Prostate gland (tissue), 2 donors: ENCODE results near the gene TRIM27. TPM values are rescaled to one million over a fixed set of nuclear protein-coding genes. Genes with fewer than 3 reads are reported as not detected.
"Not testable (repeated sequence)": the region's sequence is repeated elsewhere in the genome, so short reads cannot be mapped to it uniquely, and the experiment has no call there.

ENCODE experiments used
- DNase-seq: peaks from one replicate; pipeline ENCODE4 v3.0.0-alpha.2; 2019; ENCODE audit warnings: low spot score
- H3K27ac ChIP-seq, 2 donors: fragments of 200-600 bp; sonication (generic); 2 replicates each; pipeline ENCODE4 v1.5.1; 2017 to 2019
- H3K27me3 ChIP-seq: fragments of 200-600 bp; sonication (generic); replicated peaks from 2 replicates; pipeline ENCODE4 v1.5.1; 2019; ENCODE audit not compliant: insufficient read depth
- H3K36me3 ChIP-seq, 2 donors: fragments of 200-600 bp; sonication (generic); 1 replicate in 1 of 2; 2 replicates in 1 of 2; pipeline versions ENCODE4 v1.5.1 to v1.8.1; 2017 to 2019
- H3K4me1 ChIP-seq: fragments of 200-600 bp; sonication (generic); replicated peaks from 2 replicates; pipeline ENCODE4 v1.5.1; 2019
- H3K4me3 ChIP-seq, 2 donors: fragments of 200-600 bp; sonication (generic); 2 replicates each; pipeline ENCODE4 v1.5.1; 2017 to 2019
- H3K9me3 ChIP-seq: fragments of 200-600 bp; sonication (generic); 2 replicates; pipeline ENCODE4 v1.5.1; 2017
- POLR2A ChIP-seq: fragments of 450-650 bp; IDR thresholded peaks from one replicate; pipeline ENCODE4 v1.6.1; 2016; ENCODE audit warnings: antibody characterized with exemption, mild to moderate bottlenecking
- POLR2AphosphoS5 ChIP-seq: sonication (generic); formaldehyde crosslinking; IDR thresholded peaks from one replicate; pipeline ENCODE4 v1.6.1; 2017; ENCODE audit warnings: antibody characterized with exemption
- WGBS: methylation state at CpG from one replicate; pipeline ENCODE4 v1.1.5; 2018; 5-methylcytosine and 5-hydroxymethylcytosine counted together
- intact Hi-C: fragments of 100-400 bp; cut with DNase I; formaldehyde crosslinking; loops from one replicate; pipeline ENCODE4 v1.14.2; 2022
- small RNA-seq, 2 donors: library from RNA; depleted of rRNA; stranded (forward); fragments of <200 nt; gene quantifications; one replicate each; pipeline ENCODE3, GENCODE V24; 2016
- total RNA-seq, 2 donors: library from RNA; depleted of rRNA; stranded (reverse); fragments of >200 nt; gene quantifications; one replicate each; pipeline ENCODE4 v1.1.0, GENCODE V29; 2016
- TF ChIP-seq, protein P1 (sequence below), 4 experiments: fragments of 200-600 bp in 2 of 4; fragments of 450-650 bp in 2 of 4; sonication (generic) in 2 of 4; IDR thresholded peaks; 1 replicate in 3 of 4; 2 replicates in 1 of 4; pipeline ENCODE4 v1.5.1; 2016 to 2019; ENCODE audit warnings: antibody characterized with exemption in 4 of 4, mild to moderate bottlenecking in 2 of 4, moderate library complexity in 2 of 4

Gene TRIM27
- total RNA-seq, 2 donors from 2014 or later = 79.2 to 85.7 TPM

GRCh38 chr6:28856620-28857005 lies 67.2 kb downstream of the TRIM27 start:
- intact Hi-C loops = no loop called here
- no peaks in the 10 kb centered on the region for H3K27me3 ChIP-seq
- H3K36me3 ChIP-seq = no peaks in the 10 kb centered on the region
- no peak for DNase-seq
- H3K9me3 ChIP-seq = no peaks in the 10 kb centered on the region
- WGBS = 68% methylated on average over 1 of the region's 1 CpG
- H3K4me1 ChIP-seq = no peaks in the 10 kb centered on the region
- TF ChIP-seq POLR2A (no peak), POLR2AphosphoS5 (no peak)
- TF ChIP-seq, protein P1, sequence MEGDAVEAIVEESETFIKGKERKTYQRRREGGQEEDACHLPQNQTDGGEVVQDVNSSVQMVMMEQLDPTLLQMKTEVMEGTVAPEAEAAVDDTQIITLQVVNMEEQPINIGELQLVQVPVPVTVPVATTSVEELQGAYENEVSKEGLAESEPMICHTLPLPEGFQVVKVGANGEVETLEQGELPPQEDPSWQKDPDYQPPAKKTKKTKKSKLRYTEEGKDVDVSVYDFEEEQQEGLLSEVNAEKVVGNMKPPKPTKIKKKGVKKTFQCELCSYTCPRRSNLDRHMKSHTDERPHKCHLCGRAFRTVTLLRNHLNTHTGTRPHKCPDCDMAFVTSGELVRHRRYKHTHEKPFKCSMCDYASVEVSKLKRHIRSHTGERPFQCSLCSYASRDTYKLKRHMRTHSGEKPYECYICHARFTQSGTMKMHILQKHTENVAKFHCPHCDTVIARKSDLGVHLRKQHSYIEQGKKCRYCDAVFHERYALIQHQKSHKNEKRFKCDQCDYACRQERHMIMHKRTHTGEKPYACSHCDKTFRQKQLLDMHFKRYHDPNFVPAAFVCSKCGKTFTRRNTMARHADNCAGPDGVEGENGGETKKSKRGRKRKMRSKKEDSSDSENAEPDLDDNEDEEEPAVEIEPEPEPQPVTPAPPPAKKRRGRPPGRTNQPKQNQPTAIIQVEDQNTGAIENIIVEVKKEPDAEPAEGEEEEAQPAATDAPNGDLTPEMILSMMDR (IDR thresholded peaks at IDR 0.05) = no peak
- no peak overlapping the region for H3K27ac ChIP-seq
- H3K4me3 ChIP-seq = no peak overlapping the region

DNA sequence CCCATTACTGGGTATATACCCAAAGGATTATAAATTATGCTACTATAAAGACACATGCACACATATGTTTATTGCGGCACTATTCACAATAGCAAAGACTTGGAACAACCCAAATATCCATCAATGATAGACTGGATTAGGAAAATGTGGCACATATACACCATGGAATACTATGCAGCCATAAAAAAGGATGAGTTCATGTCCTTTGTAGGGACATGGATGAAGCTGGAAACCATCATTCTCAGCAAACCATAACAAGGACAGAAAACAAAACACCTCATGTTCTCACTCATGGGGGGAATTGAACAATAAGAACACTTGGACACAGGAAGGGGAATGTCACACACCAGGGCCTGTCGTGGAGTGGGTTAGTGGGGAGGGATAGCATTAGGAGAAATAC lies 69.4 kb downstream of the TRIM27 start:
- intact Hi-C loops = not testable (repeated sequence)

More for the DNA sequence above, 69.4 kb downstream of the TRIM27 start:
- DNase-seq, H3K27ac ChIP-seq, H3K4me3 ChIP-seq, H3K27me3 ChIP-seq, H3K36me3 ChIP-seq, H3K4me1 ChIP-seq, H3K9me3 ChIP-seq: not testable (repeated sequence)
- 96% methylated on average over 2 of the region's 2 CpGs for WGBS

Small RNA genes within 50 kb of the gene (small RNA-seq; reads per million reads assigned to genes)
- gene RNU6-930P = 0 reads per million in 2 donors

Other genes starting within 250 kb of the TRIM27 start
- 1 to 10 TPM; 1.9 to 4.3 TPM for gene ZNF311, start 81.3 kb upstream of the TRIM27 start, total RNA-seq
- not detected for gene OR2W1, start 121.2 kb upstream of the TRIM27 start, total RNA-seq
- not detected for gene OR2B3, start 163.3 kb upstream of the TRIM27 start, total RNA-seq
- gene OR2J1, start 175.5 kb upstream of the TRIM27 start, total RNA-seq = under 1 TPM in 1 of 2 donors, not detected in 1; 0.68 TPM
- under 1 TPM in 1 of 2 donors, not detected in 1; 0.09 TPM for gene OR2J3, start 184.1 kb upstream of the TRIM27 start, total RNA-seq
- under 1 TPM in 1 of 2 donors, not detected in 1; 0.74 TPM for gene OR2J2, start 246.9 kb upstream of the TRIM27 start, total RNA-seq